ENCODE results near the gene IMMP2L. TPM values are rescaled to one million over a fixed set of nuclear protein-coding genes. Genes with fewer than 3 reads are reported as not detected.
"Not testable (repeated sequence)": the region's sequence is repeated elsewhere in the genome, so short reads cannot be mapped to it uniquely, and the experiment has no call there.

IMMP2L gene
- total RNA-seq, 4 donors from 2014 or later: 12.4 to 31.7 (median 22.8) TPM

DNA sequence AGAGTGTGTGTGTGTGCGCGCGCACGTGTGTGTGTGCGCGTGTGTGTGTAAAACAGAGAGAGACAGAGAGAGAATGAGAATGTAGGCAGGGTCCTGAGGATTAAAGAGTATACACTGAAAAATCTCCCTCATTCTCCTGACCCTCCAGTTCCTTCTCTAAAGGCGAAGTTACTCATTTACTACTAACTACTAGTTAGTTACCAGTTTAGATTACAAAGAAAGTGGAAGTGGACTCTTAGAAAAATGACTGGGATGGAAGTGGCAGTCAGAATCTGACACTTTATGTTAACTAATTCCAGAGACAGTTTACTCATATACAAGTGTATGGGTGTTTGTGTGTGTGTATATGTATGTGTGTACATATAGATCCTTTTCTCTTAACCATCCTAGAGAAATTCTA, 617.8 kb downstream of the IMMP2L start:
- TF ChIP-seq, protein P1, sequence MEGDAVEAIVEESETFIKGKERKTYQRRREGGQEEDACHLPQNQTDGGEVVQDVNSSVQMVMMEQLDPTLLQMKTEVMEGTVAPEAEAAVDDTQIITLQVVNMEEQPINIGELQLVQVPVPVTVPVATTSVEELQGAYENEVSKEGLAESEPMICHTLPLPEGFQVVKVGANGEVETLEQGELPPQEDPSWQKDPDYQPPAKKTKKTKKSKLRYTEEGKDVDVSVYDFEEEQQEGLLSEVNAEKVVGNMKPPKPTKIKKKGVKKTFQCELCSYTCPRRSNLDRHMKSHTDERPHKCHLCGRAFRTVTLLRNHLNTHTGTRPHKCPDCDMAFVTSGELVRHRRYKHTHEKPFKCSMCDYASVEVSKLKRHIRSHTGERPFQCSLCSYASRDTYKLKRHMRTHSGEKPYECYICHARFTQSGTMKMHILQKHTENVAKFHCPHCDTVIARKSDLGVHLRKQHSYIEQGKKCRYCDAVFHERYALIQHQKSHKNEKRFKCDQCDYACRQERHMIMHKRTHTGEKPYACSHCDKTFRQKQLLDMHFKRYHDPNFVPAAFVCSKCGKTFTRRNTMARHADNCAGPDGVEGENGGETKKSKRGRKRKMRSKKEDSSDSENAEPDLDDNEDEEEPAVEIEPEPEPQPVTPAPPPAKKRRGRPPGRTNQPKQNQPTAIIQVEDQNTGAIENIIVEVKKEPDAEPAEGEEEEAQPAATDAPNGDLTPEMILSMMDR (IDR thresholded peaks at IDR 0.05): no peak
- DNase-seq (ENCODE audit: low spot score) (no peak), ATAC-seq (ENCODE audit: low FRiP score) (no peak)

DNA sequence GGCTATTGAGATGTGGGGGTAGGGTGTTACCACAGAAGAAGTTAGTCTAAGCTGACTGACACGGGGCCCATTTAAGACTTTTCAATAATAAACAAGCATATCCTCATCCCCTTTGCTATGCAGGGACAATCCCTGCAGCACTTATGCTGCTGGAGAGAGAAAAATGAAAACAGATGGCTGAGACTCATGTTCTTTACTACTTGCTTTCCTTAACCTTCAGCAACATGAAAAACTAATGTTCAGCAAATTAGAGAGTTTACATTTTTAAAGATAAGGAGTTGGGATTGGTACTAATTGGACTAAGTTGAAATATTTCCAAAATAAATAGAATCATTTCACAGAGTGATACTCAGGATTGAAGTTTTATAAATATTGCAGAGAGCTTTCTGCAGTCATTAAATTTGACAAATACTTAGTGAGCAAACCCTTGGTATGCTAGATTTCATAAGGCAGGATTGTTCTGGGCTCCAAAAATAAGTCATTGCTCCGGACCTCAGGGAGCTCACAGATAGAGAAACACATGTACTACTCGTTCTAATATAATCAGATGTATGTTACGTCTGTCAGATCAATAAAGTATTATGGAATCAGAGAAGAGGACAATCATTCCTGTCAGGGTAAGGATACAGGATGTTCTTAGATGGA, 618.5 kb downstream of the IMMP2L start:
- ATAC-seq (ENCODE audit: low FRiP score): no peak
- TF ChIP-seq, protein P1 (IDR thresholded peaks at IDR 0.05): no peak

DNA sequence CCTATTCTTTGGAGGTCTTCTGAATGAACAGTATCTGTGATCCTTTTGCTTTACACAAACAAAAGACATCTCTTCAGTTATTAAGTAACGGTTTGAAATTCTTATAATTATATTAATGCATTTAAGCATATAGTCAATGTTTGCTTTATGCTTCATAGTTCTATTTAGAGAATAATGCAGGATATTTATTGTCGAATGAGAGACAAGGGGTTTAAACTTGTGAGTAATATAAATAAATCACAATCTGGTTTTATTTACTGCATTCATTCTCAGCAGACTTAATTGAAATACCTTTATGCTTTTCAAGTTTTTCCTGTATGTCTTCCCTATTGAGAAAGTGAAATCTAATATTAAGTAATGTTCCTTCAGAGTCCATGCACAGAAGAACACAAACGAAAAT, 620.9 kb downstream of the IMMP2L start:
- ATAC-seq (ENCODE audit: low FRiP score) (no peak), DNase-seq (ENCODE audit: low spot score) (no peak)
- TF ChIP-seq, protein P1 (IDR thresholded peaks at IDR 0.05): no peak

More for the DNA sequence above, 618.5 kb downstream of the IMMP2L start:
- no peak for DNase-seq (ENCODE audit: low spot score)

DNA sequence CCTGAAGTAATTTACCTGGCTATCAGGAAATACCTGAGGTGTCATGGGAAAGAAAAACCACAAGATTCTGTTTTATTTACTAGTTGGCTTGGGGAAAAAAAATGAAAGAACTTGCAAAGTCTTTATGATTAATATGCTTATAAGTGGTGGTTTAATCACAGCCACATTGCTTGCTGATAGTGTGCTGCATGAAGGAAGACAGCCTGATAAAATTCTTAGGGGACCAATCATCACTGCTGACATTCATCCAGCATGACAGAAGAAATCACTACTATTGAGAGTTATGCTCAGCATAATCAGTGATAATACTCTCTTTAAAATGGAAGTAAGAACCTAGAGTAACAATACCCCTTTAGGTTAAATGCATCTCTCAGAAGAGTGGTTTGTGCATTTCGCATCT, 621.5 kb downstream of the IMMP2L start:
- TF ChIP-seq, protein P1 (IDR thresholded peaks at IDR 0.05): no peak
- DNase-seq (ENCODE audit: low spot score) (no peak), ATAC-seq (ENCODE audit: low FRiP score) (no peak)

DNA sequence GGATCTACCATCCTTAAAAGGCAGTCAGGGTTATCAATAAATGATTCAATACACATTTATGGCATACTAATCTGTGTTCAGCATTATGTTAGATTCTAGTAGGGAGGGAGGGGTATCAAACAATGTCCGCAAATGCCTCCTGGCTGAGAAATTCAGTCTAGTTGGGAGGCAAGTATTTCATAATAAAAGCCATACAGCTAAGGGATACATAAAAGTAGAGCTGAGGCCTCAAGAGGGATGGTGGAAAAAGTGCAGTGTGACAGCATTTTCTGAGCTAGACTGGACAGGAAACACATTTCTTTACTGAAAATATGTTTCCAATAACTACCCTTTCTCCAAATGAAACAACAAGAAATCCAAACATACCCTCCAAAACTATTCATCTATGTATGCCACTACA, 624.1 kb downstream of the IMMP2L start:
- TF ChIP-seq, protein P1 (IDR thresholded peaks at IDR 0.05): no peak
- ATAC-seq (ENCODE audit: low FRiP score) (no peak), DNase-seq (ENCODE audit: low spot score) (no peak)

DNA sequence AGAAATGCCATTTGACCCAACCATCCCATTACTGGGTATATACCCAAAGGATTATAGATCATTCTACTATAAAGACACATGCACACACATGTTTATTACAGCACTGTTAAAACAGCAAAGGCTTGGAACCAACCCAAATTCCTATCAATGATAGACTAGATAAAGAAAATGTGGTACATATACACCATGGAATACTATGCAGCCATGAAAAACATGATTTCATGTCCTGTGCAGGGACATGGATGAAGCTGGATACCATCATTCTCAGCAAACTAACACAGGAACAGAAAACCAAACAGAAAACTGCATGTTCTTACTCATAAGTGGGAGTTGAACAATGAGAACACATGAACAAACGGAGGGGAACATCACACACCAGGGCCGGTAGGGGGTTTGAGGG, 625.6 kb downstream of the IMMP2L start:
- DNase-seq (ENCODE audit: low spot score); ATAC-seq (ENCODE audit: low FRiP score): not testable (repeated sequence)

DNA sequence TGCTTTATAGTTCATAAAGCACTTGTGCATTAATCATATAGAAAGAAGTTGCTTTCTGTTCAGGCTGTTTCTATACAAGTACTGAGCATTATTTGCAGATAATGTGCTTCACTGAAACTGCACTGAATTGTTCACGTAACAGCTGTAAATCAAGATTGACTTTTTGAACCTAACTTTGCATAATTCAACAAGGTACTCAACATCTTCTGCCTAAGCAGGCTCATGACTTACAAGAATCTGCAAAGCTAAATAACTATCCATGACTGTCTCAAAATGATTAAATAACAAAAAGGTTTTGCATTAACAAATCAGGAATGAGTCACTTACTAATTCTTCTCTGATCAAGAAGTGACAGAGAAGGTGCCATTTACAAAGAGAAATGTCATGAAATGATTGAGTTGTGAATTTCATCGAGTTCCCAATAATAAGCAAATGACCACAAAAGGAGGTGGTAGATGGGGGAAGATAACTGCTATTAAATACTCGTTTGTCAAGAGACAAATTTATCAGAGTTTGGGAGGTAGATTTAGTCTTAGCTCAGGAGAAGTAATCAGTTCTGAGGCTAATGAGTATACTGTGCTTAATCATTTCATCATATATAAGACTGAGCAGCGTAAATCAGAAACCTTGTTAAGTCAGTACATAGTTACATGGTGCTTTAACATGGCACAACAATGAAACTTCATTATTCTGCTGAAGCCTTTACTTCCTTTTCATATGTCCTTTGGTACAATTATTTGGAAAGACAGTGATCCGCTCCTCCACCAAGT, 632.6 kb downstream of the IMMP2L start:
- DNase-seq (ENCODE audit: low spot score): no peak
- no peak for ATAC-seq (ENCODE audit: low FRiP score)
- TF ChIP-seq, protein P1 (IDR thresholded peaks at IDR 0.05): no peak
